Activated B cell treated with CpG ODN at 0.5 μM for 24 hours (primary cell): ENCODE measurements around the gene RNF225. TPM values are rescaled to one million over a fixed set of nuclear protein-coding genes. Genes with fewer than 3 reads are reported as not detected.
A peak's percentile ranks its signal among the peaks of the same experiment; 100 is the strongest.

Experiments
- ATAC-seq: fragments of 200-7000 bp; cut with Tn5 transposase; one replicate; pipeline ENCODE4 v1.10.0; 2021; ENCODE audit warnings: low read depth, mild to moderate bottlenecking, moderate library complexity
- CTCF ChIA-PET: fragments of 350-600 bp; sonication (Branson Sonifier 250); formaldehyde crosslinking; loops from one replicate; lab custom pipeline; 2021; ENCODE audit warnings: antibody characterized with exemption; lab: Charles Lee
- POLR2A ChIA-PET: fragments of 350-600 bp; sonication (Branson Sonifier 250); formaldehyde crosslinking; loops from one replicate; lab custom pipeline; 2021; ENCODE audit warnings: antibody characterized with exemption; lab: Charles Lee
- DNase-seq: peaks from one replicate; pipeline ENCODE4 v3.0.0; 2022
- H3K27ac Mint-ChIP-seq: one replicate; pipeline ENCODE4 v1.8.0; 2020; ENCODE audit warnings: mixed read lengths
- H3K27me3 Mint-ChIP-seq: one replicate; pipeline ENCODE4 v1.8.0; 2021; ENCODE audit warnings: mixed read lengths
- H3K36me3 Mint-ChIP-seq: one replicate; pipeline ENCODE4 v1.8.0; 2021; ENCODE audit warnings: low read depth, mixed read lengths
- H3K4me1 Mint-ChIP-seq: one replicate; pipeline ENCODE4 v1.8.0; 2021; ENCODE audit warnings: mixed read lengths
- H3K4me3 Mint-ChIP-seq: one replicate; pipeline ENCODE4 v1.8.0; 2020; ENCODE audit warnings: mild to moderate bottlenecking, mixed read lengths
- H3K9me3 Mint-ChIP-seq: one replicate; pipeline ENCODE4 v1.8.0; 2020; ENCODE audit warnings: mixed read lengths
- CTCF ChIP-seq: fragments of 200-600 bp; IDR thresholded peaks from one replicate; pipeline ENCODE4 v1.8.0; 2022; ENCODE audit warnings: antibody characterized with exemption, mild to moderate bottlenecking
- intact Hi-C: fragments of 100-400 bp; cut with micrococcal nuclease; formaldehyde crosslinking; loops from one replicate; pipeline ENCODE4 v1.15.1; 2024
- total RNA-seq: library from RNA; stranded (reverse); gene quantifications from 2 replicates; pipeline ENCODE4 v1.2.3, GENCODE V29; 2022

Gene RNF225
- total RNA-seq, 1 donor from 2014 or later, result not detected

- ChIA-PET POLR2A (interaction anchor here (1.1 to 1.7 kb wide), 5 partner anchors 33 to 168 kb away, joined by 3 to 26 read pairs (median 4); partner anchors contain the start of genes ZNF132, ZNF324B and ZNF497), CTCF (interaction anchor here (1.2 to 1.3 kb wide), 2 partner anchors 44 to 62 kb away, joined by 3 read pairs; partner anchors contain the start of gene ZNF497)
- peak overlapping the region; percentile 95 for H3K4me3 Mint-ChIP-seq
- intact Hi-C loops, result loop anchor here (10.0 kb wide), 1 partner anchor 312 kb away; the partner anchor contains the start of gene ZSCAN18
- ATAC-seq, result no peak
- H3K27me3 Mint-ChIP-seq, result no peaks in the 10 kb centered on the region
- TF ChIP-seq CTCF, result no peak
- no peak for DNase-seq
- peaks cover 32% of the 10 kb centered on the region for H3K4me1 Mint-ChIP-seq
- no peaks in the 10 kb centered on the region for H3K9me3 Mint-ChIP-seq
- H3K27ac Mint-ChIP-seq, result peak overlapping the region; percentile 92
- peaks cover 5% of the 10 kb centered on the region for H3K36me3 Mint-ChIP-seq
Observed at GRCh38 chr19:58406818-58407657, 11.6 kb downstream of the RNF225 start.

GRCh38 chr19:58407658-58408151 is 12.2 kb downstream of the RNF225 start:
- POLR2A ChIA-PET, result interaction anchor here (1.1 to 2.1 kb wide), 7 partner anchors 32 to 225 kb away, joined by 4 to 26 read pairs (median 6); partner anchors contain the start of genes ZBTB45, ZNF132, ZNF274 and ZNF324B
- DNase-seq, result no peak
- Mint-ChIP-seq H3K4me3 (peak overlapping the region; percentile 95), H3K36me3 (peaks cover 8% of the 10 kb centered on the region), H3K27me3 (no peaks in the 10 kb centered on the region), H3K4me1 (peaks cover 32% of the 10 kb centered on the region), H3K27ac (peak overlapping the region; percentile 92), H3K9me3 (no peaks in the 10 kb centered on the region)
- no peak for ATAC-seq
- CTCF ChIA-PET, result interaction anchor here (1.2 kb wide), 1 partner anchor 61 kb away, joined by 3 read pairs; no protein-coding TSS in a partner anchor
- TF ChIP-seq CTCF, result no peak
- intact Hi-C loops, result loop anchor here (1.0 to 10.0 kb wide), 13 partner anchors 20 to 313 kb away; partner anchors contain the start of genes ERVK3-1, MZF1, RPS5 and ZBTB45

GRCh38 chr19:58408152-58409009 is 12.9 kb downstream of the RNF225 start, which contains the start of gene ZNF584:
Gene ZNF584, plus strand, starts transcription at chr19:58408649. Its CDS starts 499 bp downstream, at chr19:58409148.
- TF ChIP-seq CTCF, result no peak
- Mint-ChIP-seq H3K9me3 (no peaks in the 10 kb centered on the region), H3K4me3 (peak within 1 kb of the TSS; percentile 95), H3K4me1 (peaks cover 32% of the 10 kb centered on the region), H3K27me3 (no peaks in the 10 kb centered on the region), H3K27ac (peak within 1 kb of the TSS; percentile 92), H3K36me3 (peaks cover 10% of the 10 kb centered on the region)
- DNase-seq, result peak; percentile 93
- ATAC-seq, result peak; percentile 95
- ChIA-PET POLR2A (interaction anchor here (0.6 to 2.1 kb wide), 17 partner anchors 22 to 1019 kb away, joined by 3 to 26 read pairs (median 4); partner anchors contain the start of genes CHMP2A, RPS5, TRIM28 and ZBTB45), CTCF (interaction anchor here (1.2 kb wide), 1 partner anchor 60 kb away, joined by 3 read pairs; no protein-coding TSS in a partner anchor)
- intact Hi-C loops, result loop anchor here (1.0 to 10.0 kb wide), 13 partner anchors 21 to 314 kb away; partner anchors contain the start of genes ERVK3-1, MZF1, RPS5 and ZBTB45

DNA sequence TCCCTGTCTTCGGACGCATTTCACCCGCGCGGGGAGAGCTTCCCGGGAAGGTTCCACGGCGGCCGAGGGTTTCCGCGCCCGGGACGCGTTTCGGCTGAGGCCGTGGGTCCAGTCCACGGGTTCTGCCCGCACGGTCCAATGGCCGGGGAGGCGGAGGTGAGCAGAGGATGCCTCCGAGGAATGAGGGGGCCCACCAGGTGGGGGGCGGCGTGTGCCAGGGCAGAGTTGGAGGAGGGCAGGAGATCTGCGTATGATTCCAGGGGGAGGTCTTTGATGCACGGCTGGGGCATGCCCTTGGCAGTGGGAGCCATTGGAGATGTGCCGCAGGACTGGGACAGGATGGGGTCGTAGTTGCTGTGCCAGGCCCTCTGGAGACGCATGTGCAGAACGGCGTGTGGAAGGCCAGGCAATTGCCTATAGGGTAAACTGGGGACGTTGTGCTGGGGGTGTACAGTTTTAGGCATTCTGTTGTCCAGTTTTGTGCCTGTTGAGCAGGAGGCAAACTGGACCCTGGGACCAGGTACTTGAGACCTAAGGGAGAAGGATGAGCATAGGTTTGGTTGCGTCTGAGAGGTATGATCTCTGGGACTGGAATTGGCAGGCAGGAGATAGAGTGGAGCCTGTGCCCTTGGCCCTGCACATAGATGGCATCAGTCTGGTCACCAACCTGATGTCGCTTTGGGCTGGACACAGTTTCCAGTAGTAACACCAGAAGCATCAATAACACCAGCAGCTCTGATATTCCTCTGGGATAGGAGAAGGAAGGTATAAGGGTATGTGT is 13.7 kb downstream of the RNF225 start:
- CTCF ChIA-PET, result no interaction called here
- no peak for ATAC-seq

More for the DNA sequence above, 13.7 kb downstream of the RNF225 start:
- no peak for TF ChIP-seq CTCF
- H3K27me3 Mint-ChIP-seq, result no peaks in the 10 kb centered on the region
- intact Hi-C loops, result loop anchor here (10.0 kb wide), 1 partner anchor 314 kb away; the partner anchor contains the start of gene ZSCAN18
- H3K4me1 Mint-ChIP-seq, result peaks cover 32% of the 10 kb centered on the region
- H3K9me3 Mint-ChIP-seq, result no peaks in the 10 kb centered on the region
- H3K36me3 Mint-ChIP-seq, result peaks cover 10% of the 10 kb centered on the region
- DNase-seq, result no peak
- H3K27ac Mint-ChIP-seq, result peak overlapping the region; percentile 50
- POLR2A ChIA-PET, result interaction anchor here (0.6 to 2.1 kb wide), 18 partner anchors 22 to 1020 kb away, joined by 3 to 26 read pairs (median 4); partner anchors contain the start of genes CHMP2A, RPS5, TRIM28 and ZBTB45
- peak overlapping the region; percentile 95 for H3K4me3 Mint-ChIP-seq
